Activated naive CD4-positive, alpha-beta T cell treated with anti-CD3 and anti-CD28 coated beads, Interleukin-2, amount 50 U/mL, for 24 hours (primary cell): ENCODE measurements around the gene DGKB.

ENCODE experiments used
- H3K27ac Mint-ChIP-seq: one replicate; pipeline ENCODE4 v1.8.0; 2021; ENCODE audit warnings: mild to moderate bottlenecking, mixed read lengths
- H3K27me3 Mint-ChIP-seq: one replicate; pipeline ENCODE4 v1.8.0; 2021; ENCODE audit warnings: mixed read lengths
- H3K36me3 Mint-ChIP-seq: one replicate; pipeline ENCODE4 v1.8.0; 2021; ENCODE audit warnings: mixed read lengths
- H3K4me1 Mint-ChIP-seq: one replicate; pipeline ENCODE4 v1.8.0; 2021; ENCODE audit warnings: mixed read lengths
- H3K4me3 Mint-ChIP-seq: one replicate; pipeline ENCODE4 v1.8.0; 2021; ENCODE audit warnings: mild to moderate bottlenecking, mixed read lengths
- H3K9me3 Mint-ChIP-seq: one replicate; pipeline ENCODE4 v1.8.0; 2021; ENCODE audit warnings: mixed read lengths

The DGKB gene

GRCh38 chr7:14196555-14196954 is 706.0 kb downstream of the DGKB start:
- H3K27ac Mint-ChIP-seq: no peak overlapping the region
- H3K9me3 Mint-ChIP-seq: no peaks in the 10 kb centered on the region
- no peaks in the 10 kb centered on the region for H3K4me1 Mint-ChIP-seq
- H3K36me3 Mint-ChIP-seq: no peaks in the 10 kb centered on the region
- no peak overlapping the region for H3K4me3 Mint-ChIP-seq
- no peaks in the 10 kb centered on the region for H3K27me3 Mint-ChIP-seq

GRCh38 chr7:14195871-14196270 is 706.7 kb downstream of the DGKB start:
- H3K4me1 Mint-ChIP-seq: no peaks in the 10 kb centered on the region
- H3K9me3 Mint-ChIP-seq: no peaks in the 10 kb centered on the region
- H3K4me3 Mint-ChIP-seq: no peak overlapping the region
- H3K27ac Mint-ChIP-seq: no peak overlapping the region
- no peaks in the 10 kb centered on the region for H3K36me3 Mint-ChIP-seq
- H3K27me3 Mint-ChIP-seq: no peaks in the 10 kb centered on the region

GRCh38 chr7:14195079-14195478 is 707.5 kb downstream of the DGKB start:
- H3K9me3 Mint-ChIP-seq: no peaks in the 10 kb centered on the region
- no peaks in the 10 kb centered on the region for H3K36me3 Mint-ChIP-seq
- H3K27ac Mint-ChIP-seq: no peak overlapping the region
- H3K4me3 Mint-ChIP-seq: no peak overlapping the region
- H3K27me3 Mint-ChIP-seq: no peaks in the 10 kb centered on the region
- H3K4me1 Mint-ChIP-seq: no peaks in the 10 kb centered on the region

- Mint-ChIP-seq H3K27ac (no peak overlapping the region), H3K9me3 (peaks cover 11% of the 10 kb centered on the region), H3K4me3 (no peak overlapping the region), H3K4me1 (no peaks in the 10 kb centered on the region), H3K27me3 (no peaks in the 10 kb centered on the region), H3K36me3 (no peaks in the 10 kb centered on the region)
These were observed 710.9 kb downstream of the DGKB start for GRCh38 chr7:14191686-14192098.

- Mint-ChIP-seq H3K27ac (no peak overlapping the region), H3K36me3 (no peaks in the 10 kb centered on the region), H3K4me3 (no peak overlapping the region), H3K27me3 (no peaks in the 10 kb centered on the region), H3K4me1 (no peaks in the 10 kb centered on the region), H3K9me3 (peaks cover 23% of the 10 kb centered on the region)
These were observed 718.2 kb downstream of the DGKB start for GRCh38 chr7:14184292-14184864.

- H3K4me1 Mint-ChIP-seq: no peaks in the 10 kb centered on the region
- H3K9me3 Mint-ChIP-seq: peaks cover 12% of the 10 kb centered on the region
- H3K36me3 Mint-ChIP-seq: no peaks in the 10 kb centered on the region
- no peak overlapping the region for H3K27ac Mint-ChIP-seq
- H3K4me3 Mint-ChIP-seq: no peak overlapping the region
- H3K27me3 Mint-ChIP-seq: no peaks in the 10 kb centered on the region
These were observed 722.8 kb downstream of the DGKB start for GRCh38 chr7:14179781-14180180.

- Mint-ChIP-seq H3K4me3 (no peak overlapping the region), H3K27me3 (no peaks in the 10 kb centered on the region), H3K9me3 (peaks cover 10% of the 10 kb centered on the region), H3K27ac (no peak overlapping the region), H3K4me1 (no peaks in the 10 kb centered on the region), H3K36me3 (no peaks in the 10 kb centered on the region)
These were observed 724.7 kb downstream of the DGKB start for GRCh38 chr7:14177876-14178275.

GRCh38 chr7:14170872-14171271 is 731.7 kb downstream of the DGKB start:
- H3K9me3 Mint-ChIP-seq: peaks cover 12% of the 10 kb centered on the region
- H3K36me3 Mint-ChIP-seq: peaks cover 2% of the 10 kb centered on the region
- H3K4me1 Mint-ChIP-seq: no peaks in the 10 kb centered on the region
- no peak overlapping the region for H3K27ac Mint-ChIP-seq
- H3K27me3 Mint-ChIP-seq: no peaks in the 10 kb centered on the region
- no peak overlapping the region for H3K4me3 Mint-ChIP-seq

- no peaks in the 10 kb centered on the region for H3K27me3 Mint-ChIP-seq
- no peaks in the 10 kb centered on the region for H3K36me3 Mint-ChIP-seq
- H3K9me3 Mint-ChIP-seq: peaks cover 5% of the 10 kb centered on the region
- no peak overlapping the region for H3K4me3 Mint-ChIP-seq
- no peaks in the 10 kb centered on the region for H3K4me1 Mint-ChIP-seq
- H3K27ac Mint-ChIP-seq: no peak overlapping the region
These were observed 744.4 kb downstream of the DGKB start for GRCh38 chr7:14158111-14158510.

GRCh38 chr7:14156436-14156835 is 746.1 kb downstream of the DGKB start:
- Mint-ChIP-seq H3K36me3 (no peaks in the 10 kb centered on the region), H3K9me3 (peaks cover 5% of the 10 kb centered on the region), H3K27ac (no peak overlapping the region), H3K27me3 (no peaks in the 10 kb centered on the region), H3K4me3 (no peak overlapping the region), H3K4me1 (no peaks in the 10 kb centered on the region)

- no peaks in the 10 kb centered on the region for H3K4me1 Mint-ChIP-seq
- no peak overlapping the region for H3K4me3 Mint-ChIP-seq
- H3K27ac Mint-ChIP-seq: no peak overlapping the region
- H3K27me3 Mint-ChIP-seq: no peaks in the 10 kb centered on the region
- H3K9me3 Mint-ChIP-seq: no peaks in the 10 kb centered on the region
- no peaks in the 10 kb centered on the region for H3K36me3 Mint-ChIP-seq
These were observed 753.6 kb downstream of the DGKB start for GRCh38 chr7:14148974-14149373.

- H3K9me3 Mint-ChIP-seq: no peaks in the 10 kb centered on the region
- no peak overlapping the region for H3K4me3 Mint-ChIP-seq
- H3K4me1 Mint-ChIP-seq: no peaks in the 10 kb centered on the region
- no peak overlapping the region for H3K27ac Mint-ChIP-seq
- H3K27me3 Mint-ChIP-seq: no peaks in the 10 kb centered on the region
- H3K36me3 Mint-ChIP-seq: no peaks in the 10 kb centered on the region
These were observed 755.0 kb downstream of the DGKB start for GRCh38 chr7:14147532-14147931.

GRCh38 chr7:14144538-14144937 is 758.0 kb downstream of the DGKB start:
- no peaks in the 10 kb centered on the region for H3K9me3 Mint-ChIP-seq
- H3K27ac Mint-ChIP-seq: no peak overlapping the region
- H3K4me1 Mint-ChIP-seq: no peaks in the 10 kb centered on the region
- no peaks in the 10 kb centered on the region for H3K36me3 Mint-ChIP-seq
- no peaks in the 10 kb centered on the region for H3K27me3 Mint-ChIP-seq
- no peak overlapping the region for H3K4me3 Mint-ChIP-seq

- no peak overlapping the region for H3K27ac Mint-ChIP-seq
- no peaks in the 10 kb centered on the region for H3K27me3 Mint-ChIP-seq
- no peaks in the 10 kb centered on the region for H3K4me1 Mint-ChIP-seq
- H3K9me3 Mint-ChIP-seq: no peaks in the 10 kb centered on the region
- no peak overlapping the region for H3K4me3 Mint-ChIP-seq
- H3K36me3 Mint-ChIP-seq: no peaks in the 10 kb centered on the region
These were observed 758.4 kb downstream of the DGKB start for GRCh38 chr7:14144109-14144508.

GRCh38 chr7:14137676-14138075 is 764.9 kb downstream of the DGKB start:
- no peaks in the 10 kb centered on the region for H3K36me3 Mint-ChIP-seq
- no peak overlapping the region for H3K4me3 Mint-ChIP-seq
- H3K27ac Mint-ChIP-seq: no peak overlapping the region
- no peaks in the 10 kb centered on the region for H3K9me3 Mint-ChIP-seq
- H3K27me3 Mint-ChIP-seq: no peaks in the 10 kb centered on the region
- H3K4me1 Mint-ChIP-seq: no peaks in the 10 kb centered on the region

GRCh38 chr7:14133752-14134151 is 768.8 kb downstream of the DGKB start:
- no peak overlapping the region for H3K4me3 Mint-ChIP-seq
- no peak overlapping the region for H3K27ac Mint-ChIP-seq
- no peaks in the 10 kb centered on the region for H3K9me3 Mint-ChIP-seq
- H3K4me1 Mint-ChIP-seq: no peaks in the 10 kb centered on the region
- no peaks in the 10 kb centered on the region for H3K27me3 Mint-ChIP-seq
- no peaks in the 10 kb centered on the region for H3K36me3 Mint-ChIP-seq

- H3K27me3 Mint-ChIP-seq: no peaks in the 10 kb centered on the region
- no peaks in the 10 kb centered on the region for H3K4me1 Mint-ChIP-seq
- no peak overlapping the region for H3K4me3 Mint-ChIP-seq
- H3K36me3 Mint-ChIP-seq: no peaks in the 10 kb centered on the region
- H3K27ac Mint-ChIP-seq: no peak overlapping the region
- H3K9me3 Mint-ChIP-seq: peaks cover 5% of the 10 kb centered on the region
These were observed 776.6 kb downstream of the DGKB start for GRCh38 chr7:14125998-14126397.
